ENCODE data around the gene KRTAP5-6.

DNA sequence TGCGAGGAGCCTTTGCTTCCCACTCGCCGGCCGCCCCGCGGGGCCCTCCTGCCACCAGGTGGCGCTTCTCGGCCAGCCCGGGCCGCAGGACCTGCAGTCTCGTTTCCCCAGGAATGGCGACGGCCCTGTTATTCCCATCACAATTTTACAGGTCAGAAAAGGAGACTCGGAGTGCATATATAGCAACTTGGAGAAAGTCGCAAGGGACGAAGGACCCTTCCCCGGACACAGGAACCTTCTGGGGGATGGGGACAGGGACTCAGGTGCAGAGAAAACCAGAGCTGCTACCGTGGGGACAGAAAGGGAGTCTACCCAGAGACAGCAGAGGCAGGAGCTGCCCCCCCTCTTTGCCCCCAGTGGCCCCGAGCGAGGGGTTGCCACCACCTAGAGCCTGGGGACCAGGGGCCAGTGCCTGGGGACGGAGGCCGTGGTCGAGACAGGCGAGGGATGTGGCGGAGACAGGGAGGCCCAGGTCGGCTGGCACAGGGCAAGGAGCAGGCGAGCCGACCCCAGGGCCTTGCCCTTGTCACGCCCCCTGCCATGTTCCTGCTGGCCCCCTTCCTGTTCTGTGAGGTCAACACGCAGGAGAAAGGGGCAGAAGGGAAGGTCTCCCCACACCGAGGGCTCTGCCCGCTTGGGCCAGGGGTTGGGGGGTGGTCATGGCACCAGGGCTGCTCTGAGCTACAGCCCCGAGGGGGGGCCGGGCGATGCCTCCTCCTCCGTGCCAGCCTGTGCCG lies 3.5 kb upstream of the KRTAP5-6 start:
- TF ChIP-seq, protein P1, sequence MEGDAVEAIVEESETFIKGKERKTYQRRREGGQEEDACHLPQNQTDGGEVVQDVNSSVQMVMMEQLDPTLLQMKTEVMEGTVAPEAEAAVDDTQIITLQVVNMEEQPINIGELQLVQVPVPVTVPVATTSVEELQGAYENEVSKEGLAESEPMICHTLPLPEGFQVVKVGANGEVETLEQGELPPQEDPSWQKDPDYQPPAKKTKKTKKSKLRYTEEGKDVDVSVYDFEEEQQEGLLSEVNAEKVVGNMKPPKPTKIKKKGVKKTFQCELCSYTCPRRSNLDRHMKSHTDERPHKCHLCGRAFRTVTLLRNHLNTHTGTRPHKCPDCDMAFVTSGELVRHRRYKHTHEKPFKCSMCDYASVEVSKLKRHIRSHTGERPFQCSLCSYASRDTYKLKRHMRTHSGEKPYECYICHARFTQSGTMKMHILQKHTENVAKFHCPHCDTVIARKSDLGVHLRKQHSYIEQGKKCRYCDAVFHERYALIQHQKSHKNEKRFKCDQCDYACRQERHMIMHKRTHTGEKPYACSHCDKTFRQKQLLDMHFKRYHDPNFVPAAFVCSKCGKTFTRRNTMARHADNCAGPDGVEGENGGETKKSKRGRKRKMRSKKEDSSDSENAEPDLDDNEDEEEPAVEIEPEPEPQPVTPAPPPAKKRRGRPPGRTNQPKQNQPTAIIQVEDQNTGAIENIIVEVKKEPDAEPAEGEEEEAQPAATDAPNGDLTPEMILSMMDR (IDR thresholded peaks at IDR 0.05), result peak in 5 of 7 experiments; percentile 63 to 91 (median 90)
- TF ChIP-seq POLR2A (IDR thresholded peaks at IDR 0.05), result no peak

Data from stomach (tissue), 4 donors.